DMS53 treated with DMSO at 0.1 percent for 48 hours (cell line): ENCODE results near the gene TEX28.
"Not testable (repeated sequence)": the region's sequence is repeated elsewhere in the genome, so short reads cannot be mapped to it uniquely, and the experiment has no call there.

Experiments used
- DNase-seq: peaks from one replicate; lab custom pipeline; 2025; ENCODE audit not compliant: unreplicated experiment; lab: John Stamatoyannopoulos, UW

Gene TEX28, protein sequence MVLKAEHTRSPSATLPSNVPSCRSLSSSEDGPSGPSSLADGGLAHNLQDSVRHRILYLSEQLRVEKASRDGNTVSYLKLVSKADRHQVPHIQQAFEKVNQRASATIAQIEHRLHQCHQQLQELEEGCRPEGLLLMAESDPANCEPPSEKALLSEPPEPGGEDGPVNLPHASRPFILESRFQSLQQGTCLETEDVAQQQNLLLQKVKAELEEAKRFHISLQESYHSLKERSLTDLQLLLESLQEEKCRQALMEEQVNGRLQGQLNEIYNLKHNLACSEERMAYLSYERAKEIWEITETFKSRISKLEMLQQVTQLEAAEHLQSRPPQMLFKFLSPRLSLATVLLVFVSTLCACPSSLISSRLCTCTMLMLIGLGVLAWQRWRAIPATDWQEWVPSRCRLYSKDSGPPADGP

GRCh38 chrX:154294791-154295574 lies at the start of gene TEX28:
TSS of gene TEX28 (minus strand) at chrX:154295124. CDS start at chrX:154292117, 3,007 bp downstream.
- no peak for DNase-seq

DNA sequence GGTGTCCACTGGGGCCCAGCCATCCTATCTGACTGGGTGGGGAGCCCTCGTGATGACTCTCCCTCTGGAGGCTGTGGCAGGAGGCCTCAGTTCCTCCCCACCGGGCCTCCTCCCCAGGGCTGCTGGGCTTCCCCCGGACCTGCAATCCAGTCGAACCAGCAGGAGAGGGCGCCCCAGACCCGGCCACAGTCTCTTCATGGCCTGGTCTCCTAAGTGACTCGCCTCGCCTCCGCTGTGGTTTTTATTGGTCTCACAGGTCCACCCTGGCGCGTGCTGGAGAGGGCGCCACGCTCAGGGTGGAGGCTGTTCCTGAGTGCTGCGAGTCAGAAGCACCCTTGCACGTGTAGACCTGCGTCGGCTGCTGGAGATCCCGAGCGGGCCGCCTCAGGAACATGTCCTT lies 48.7 kb upstream of the TEX28 start:
- not testable (repeated sequence) for DNase-seq

DNA sequence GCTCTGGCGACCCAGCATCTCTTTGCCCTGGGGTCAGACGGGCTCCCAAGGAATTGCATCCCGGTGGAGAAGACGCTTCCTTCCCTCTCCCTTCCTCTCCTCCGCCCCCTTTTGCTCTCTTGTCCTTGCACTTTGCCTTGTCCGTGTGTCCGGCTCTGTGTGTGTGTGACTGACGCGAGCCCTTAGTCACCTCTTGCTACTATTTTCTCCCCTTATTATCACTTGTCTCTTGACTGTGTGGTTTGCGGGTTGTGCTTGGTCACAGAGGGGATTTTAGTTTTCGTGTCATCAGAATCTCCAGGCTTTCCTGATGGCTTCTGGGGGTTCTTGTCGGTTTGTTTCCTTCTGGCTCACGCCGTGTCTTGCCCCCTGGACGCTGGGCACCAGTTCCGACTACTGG lies 48.1 kb upstream of the TEX28 start:
- not testable (repeated sequence) for DNase-seq

GRCh38 chrX:154341399-154342298 lies 46.7 kb upstream of the TEX28 start:
- DNase-seq = not testable (repeated sequence)

DNA sequence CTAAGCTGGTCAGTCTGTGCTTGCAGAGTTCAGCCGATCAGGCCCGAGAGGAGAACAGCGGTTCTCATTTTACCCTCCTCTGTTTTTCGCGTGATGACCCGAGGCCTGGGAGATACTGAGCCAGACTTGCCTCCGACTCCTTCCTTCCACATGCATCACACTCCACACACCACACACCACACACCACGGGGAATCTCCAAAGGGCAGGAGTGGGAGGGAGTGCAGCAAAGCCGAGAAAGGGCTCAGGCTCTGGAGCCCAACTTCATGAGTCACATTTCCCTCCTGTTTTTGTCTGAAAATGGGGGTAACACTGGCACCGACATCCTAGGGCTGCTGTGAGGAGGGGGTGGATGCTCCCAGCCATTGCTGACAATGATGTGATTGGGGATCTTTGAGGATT lies 39.6 kb upstream of the TEX28 start:
- DNase-seq = no peak

- DNase-seq = no peak
Measured at GRCh38 chrX:154333837-154334271, 38.9 kb upstream of the TEX28 start.

GRCh38 chrX:154333116-154333515 lies 38.2 kb upstream of the TEX28 start:
- no peak for DNase-seq

- no peak for DNase-seq
Measured at GRCh38 chrX:154332561-154332960, 37.6 kb upstream of the TEX28 start.

- DNase-seq = no peak
Measured at GRCh38 chrX:154329294-154329693, 34.4 kb upstream of the TEX28 start.

GRCh38 chrX:154328646-154329045 lies 33.7 kb upstream of the TEX28 start:
- DNase-seq = no peak

DNA sequence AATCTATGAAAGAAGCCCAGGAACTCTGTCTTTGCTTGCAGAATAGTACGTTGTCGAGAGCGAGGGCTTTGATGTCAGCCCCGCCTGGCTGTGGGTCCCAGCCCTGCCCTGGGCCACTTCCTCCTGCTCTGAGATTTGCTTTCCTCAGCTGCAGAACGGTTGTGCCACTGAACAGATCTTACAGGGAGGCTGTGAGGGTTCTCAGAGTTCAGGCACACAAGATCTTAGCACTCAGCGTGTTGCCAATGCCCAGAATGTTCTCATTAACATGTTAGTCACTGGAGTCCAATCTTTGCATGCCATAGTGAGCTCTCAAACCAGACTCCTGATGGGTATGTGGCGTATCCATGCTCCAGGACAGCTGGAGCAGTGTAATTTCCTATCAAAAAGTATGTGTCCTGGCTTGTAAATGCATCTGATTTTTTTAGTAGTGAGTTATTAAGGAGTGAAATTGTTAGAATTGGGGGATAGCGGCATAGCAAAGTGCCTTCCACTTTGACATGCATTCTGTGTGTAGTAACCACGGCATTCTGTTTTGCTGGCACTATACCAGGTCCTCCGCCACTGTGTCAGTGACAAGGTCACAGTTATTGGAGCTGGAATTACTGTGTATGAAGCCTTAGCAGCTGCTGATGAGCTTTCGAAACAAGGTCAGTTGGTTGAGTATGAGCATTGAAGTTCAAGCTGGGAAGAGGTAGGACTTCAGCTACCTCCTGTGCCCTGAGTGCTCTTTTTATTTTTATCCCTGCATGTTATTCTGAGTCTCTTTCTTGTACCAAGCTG lies 32.3 kb upstream of the TEX28 start:
- DNase-seq = no peak

GRCh38 chrX:154325541-154325940 lies 30.6 kb upstream of the TEX28 start:
- DNase-seq = no peak

GRCh38 chrX:154323537-154323936 lies 28.6 kb upstream of the TEX28 start:
- DNase-seq = no peak

DNA sequence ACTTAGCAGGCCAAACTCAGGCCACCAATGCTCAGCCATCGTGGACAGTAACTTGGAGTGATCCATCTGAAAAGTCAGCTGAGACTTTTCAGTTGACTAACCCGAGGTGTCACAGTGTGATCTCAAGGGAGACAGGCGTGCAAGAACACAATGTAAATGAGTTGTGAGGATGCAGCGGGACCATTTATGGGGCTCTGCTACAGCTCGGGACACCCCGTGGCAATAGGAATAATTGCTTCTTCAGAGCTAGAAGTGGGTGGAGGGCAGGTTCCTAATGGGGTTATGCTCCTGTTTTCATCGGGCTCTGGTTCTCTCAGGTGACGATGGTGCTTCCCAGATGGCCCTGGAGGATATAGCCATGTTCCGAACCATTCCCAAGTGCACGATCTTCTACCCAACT lies 28.0 kb upstream of the TEX28 start:
- DNase-seq = no peak

GRCh38 chrX:154321594-154321993 lies 26.7 kb upstream of the TEX28 start:
- DNase-seq = no peak

- DNase-seq = no peak
Measured at GRCh38 chrX:154321152-154321551, 26.2 kb upstream of the TEX28 start.

- no peak for DNase-seq
Measured at GRCh38 chrX:154320406-154320805, 25.5 kb upstream of the TEX28 start.

GRCh38 chrX:154317391-154317995 lies 22.6 kb upstream of the TEX28 start:
- DNase-seq = no peak

- DNase-seq = no peak
Measured at GRCh38 chrX:154315416-154315815, 20.5 kb upstream of the TEX28 start.

DNA sequence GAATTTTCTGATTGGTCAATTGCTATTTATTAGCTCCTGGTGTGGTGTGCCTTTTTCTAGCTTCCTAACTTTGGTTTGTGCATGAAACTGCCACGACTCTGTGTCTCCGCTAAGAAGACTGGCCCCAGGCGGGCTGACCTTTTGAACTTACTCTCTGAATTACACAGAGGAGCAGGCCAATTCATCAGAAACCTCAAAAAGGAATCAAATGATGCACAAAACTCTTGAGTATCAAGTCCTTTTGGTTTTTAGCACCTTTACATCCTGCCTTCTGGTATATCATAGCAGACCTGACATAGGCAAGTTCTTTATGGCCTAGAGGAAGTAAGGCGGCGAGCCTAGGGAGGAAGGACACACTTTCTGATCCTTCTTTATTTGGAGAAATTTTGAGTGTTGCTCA lies 18.2 kb upstream of the TEX28 start:
- DNase-seq = no peak
